ENCODE measurements around the gene CRB2. TPM values are rescaled to one million over a fixed set of nuclear protein-coding genes. Genes with fewer than 3 reads are reported as not detected.

Gene CRB2
- total and polyA plus RNA-seq, 2 donors (not counting 3 experiments of a cell fraction or from before 2014, with no cell fraction given), result not detected

GRCh38 chr9:123336449-123336848 lies 19.5 kb upstream of the CRB2 start:
- ChIA-PET POLR2A (no interaction called here), CTCF (interaction anchor here (0.5 kb wide), 1 partner anchor 42 kb away, joined by 3 read pairs; no protein-coding TSS in a partner anchor)
- H3K4me1 ChIP-seq (ENCODE audit: control insufficient read depth, extremely low read depth, insufficient read depth, low read length), result no peaks in the 10 kb centered on the region
- no peaks in the 10 kb centered on the region for H3K9me1 ChIP-seq (replicated peaks; ENCODE audit: control insufficient read depth, extremely low read depth, insufficient read depth, low read length)
- dilution Hi-C loops (cut with MboI; ENCODE audit: extremely low pct_ligation_motif_present, low sequenced_read_pairs), result no loop called here
- no TSS peak for BruUV-seq (replicated peaks)
- TF ChIP-seq GATA2 (IDR thresholded peaks at IDR 0.05; ENCODE audit: insufficient read depth, insufficient read length, low read depth, low read length), result no peak
- TF ChIP-seq FOS (IDR thresholded peaks at IDR 0.05; ENCODE audit: borderline replicate concordance, insufficient read depth, low read length), result no peak
- TF ChIP-seq POLR2AphosphoS5 (IDR thresholded peaks at IDR 0.05; ENCODE audit: insufficient read depth, low read depth, low read length), result no peak
- TF ChIP-seq, protein P1, sequence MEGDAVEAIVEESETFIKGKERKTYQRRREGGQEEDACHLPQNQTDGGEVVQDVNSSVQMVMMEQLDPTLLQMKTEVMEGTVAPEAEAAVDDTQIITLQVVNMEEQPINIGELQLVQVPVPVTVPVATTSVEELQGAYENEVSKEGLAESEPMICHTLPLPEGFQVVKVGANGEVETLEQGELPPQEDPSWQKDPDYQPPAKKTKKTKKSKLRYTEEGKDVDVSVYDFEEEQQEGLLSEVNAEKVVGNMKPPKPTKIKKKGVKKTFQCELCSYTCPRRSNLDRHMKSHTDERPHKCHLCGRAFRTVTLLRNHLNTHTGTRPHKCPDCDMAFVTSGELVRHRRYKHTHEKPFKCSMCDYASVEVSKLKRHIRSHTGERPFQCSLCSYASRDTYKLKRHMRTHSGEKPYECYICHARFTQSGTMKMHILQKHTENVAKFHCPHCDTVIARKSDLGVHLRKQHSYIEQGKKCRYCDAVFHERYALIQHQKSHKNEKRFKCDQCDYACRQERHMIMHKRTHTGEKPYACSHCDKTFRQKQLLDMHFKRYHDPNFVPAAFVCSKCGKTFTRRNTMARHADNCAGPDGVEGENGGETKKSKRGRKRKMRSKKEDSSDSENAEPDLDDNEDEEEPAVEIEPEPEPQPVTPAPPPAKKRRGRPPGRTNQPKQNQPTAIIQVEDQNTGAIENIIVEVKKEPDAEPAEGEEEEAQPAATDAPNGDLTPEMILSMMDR (IDR thresholded peaks at IDR 0.05; ENCODE audit: extremely low read depth in 1 of 2, insufficient read depth in 1 of 2, low read depth in 1 of 2, low read length in 2 of 2), result no peak
- no peak for TF ChIP-seq POLR2A (IDR thresholded peaks at IDR 0.05; ENCODE audit: low read depth, low read length)
- TF ChIP-seq MYC (IDR thresholded peaks at IDR 0.05; ENCODE audit: low read depth, low read length), result no peak
- no peak for TF ChIP-seq JUN (IDR thresholded peaks at IDR 0.05; ENCODE audit: borderline replicate concordance, insufficient read depth, insufficient read length, low read depth)
- TF ChIP-seq MAX (IDR thresholded peaks at IDR 0.05; ENCODE audit: insufficient read depth, insufficient read length), result no peak
- TF ChIP-seq EZH2 (IDR thresholded peaks at IDR 0.05; ENCODE audit: borderline replicate concordance, low read depth, low read length, severe bottlenecking), result no peak
- intact Hi-C loops (cut with micrococcal nuclease), result no loop called here
- H3K36me3 ChIP-seq (ENCODE audit: control insufficient read depth in 2 of 2, extremely low read depth in 1 of 2, insufficient read depth in 2 of 2, low read length in 2 of 2), result no peaks in the 10 kb centered on the region
- H2AFZ ChIP-seq (ENCODE audit: low read depth, low read length), result no peak overlapping the region
- no peaks in the 10 kb centered on the region for H3K27me3 ChIP-seq (ENCODE audit: control insufficient read depth in 2 of 2, insufficient read depth in 2 of 2, low read length in 2 of 2)
- no peak overlapping the region for H3K4me3 ChIP-seq (replicated peaks in 1 of 3; ENCODE audit: insufficient read depth in 1 of 3, low read depth in 1 of 3, low read length in 3 of 3)
- H3K79me2 ChIP-seq (ENCODE audit: control insufficient read depth, insufficient read depth, low read length), result no peaks in the 10 kb centered on the region
- no peaks in the 10 kb centered on the region for H3K9me3 ChIP-seq (replicated peaks; ENCODE audit: control insufficient read depth, insufficient read depth, low read length)
- no peak for FAIRE-seq
- H4K20me1 ChIP-seq (replicated peaks; ENCODE audit: control insufficient read depth, extremely low read depth, insufficient read depth, low read length), result no peaks in the 10 kb centered on the region
- no peak overlapping the region for H3K9ac ChIP-seq (replicated peaks; ENCODE audit: extremely low read depth, insufficient read depth, low read length)
- DNase-seq (ENCODE audit: low read depth, low spot score), result no peak
- no peak overlapping the region for H3K27ac ChIP-seq (ENCODE audit: insufficient read depth, low read depth, low read length)
- no peak overlapping the region for H3K4me2 ChIP-seq (ENCODE audit: insufficient read depth, low read length)
